ENCODE results near the gene UBE2O.

Gene UBE2O

GRCh38 chr17:76453431-76453743 is 435 bp upstream of the UBE2O start:
- DNase-seq (ENCODE audit: low read depth), result no peak
- no peak for TF ChIP-seq CTCF (conservative IDR thresholded peaks at IDR 0.05; ENCODE audit: low read depth, low read length)
- H3K4me3 ChIP-seq (ENCODE audit: low read length), result no peak overlapping the region

- no peak for DNase-seq (ENCODE audit: low read depth)
- no peak for TF ChIP-seq CTCF (conservative IDR thresholded peaks at IDR 0.05; ENCODE audit: low read depth, low read length)
- H3K4me3 ChIP-seq (ENCODE audit: low read length), result peak overlapping the region; percentile 72
These were observed 759 bp downstream of the UBE2O start for GRCh38 chr17:76452127-76452659.

- H3K4me3 ChIP-seq (ENCODE audit: low read length), result peak overlapping the region; percentile 72
- no peak for TF ChIP-seq CTCF (conservative IDR thresholded peaks at IDR 0.05; ENCODE audit: low read depth, low read length)
- no peak for DNase-seq (ENCODE audit: low read depth)
These were observed 1.4 kb downstream of the UBE2O start for GRCh38 chr17:76451506-76451905.

- H3K4me3 ChIP-seq (ENCODE audit: low read length), result no peak overlapping the region
- DNase-seq (ENCODE audit: low read depth), result no peak
- TF ChIP-seq CTCF (conservative IDR thresholded peaks at IDR 0.05; ENCODE audit: low read depth, low read length), result no peak
These were observed 3.8 kb downstream of the UBE2O start for GRCh38 chr17:76449126-76449525.

- DNase-seq (ENCODE audit: low read depth), result no peak
- no peak overlapping the region for H3K4me3 ChIP-seq (ENCODE audit: low read length)
- TF ChIP-seq CTCF (conservative IDR thresholded peaks at IDR 0.05; ENCODE audit: low read depth, low read length), result no peak
These were observed 4.9 kb downstream of the UBE2O start for GRCh38 chr17:76447931-76448652.

GRCh38 chr17:76446449-76447231 is 6.3 kb downstream of the UBE2O start:
- no peak for TF ChIP-seq CTCF (conservative IDR thresholded peaks at IDR 0.05; ENCODE audit: low read depth, low read length)
- DNase-seq (ENCODE audit: low read depth), result no peak
- no peak overlapping the region for H3K4me3 ChIP-seq (ENCODE audit: low read length)
